GM12891 (cell line): ENCODE data around the gene TNFAIP8.

Source experiments
- POLR2A ChIP-seq: IDR thresholded peaks from 2 replicates; pipeline ENCODE4 v1.6.1; 2011; ENCODE audit warnings: low read depth, low read length, control low read depth
- POLR2AphosphoS5 ChIP-seq: IDR thresholded peaks from 2 replicates; pipeline ENCODE4 v1.6.1; 2011; ENCODE audit warnings: low read depth, low read length, control low read depth

GRCh38 chr5:119358530-119358900, 2.7 kb downstream of the TNFAIP8 start:
- TF ChIP-seq POLR2A (no peak), POLR2AphosphoS5 (no peak)
